Glutamatergic neuron (in vitro differentiated cells): ENCODE results near the gene PLD6. TPM values are rescaled to one million over a fixed set of nuclear protein-coding genes. Genes with fewer than 3 reads are reported as not detected.

Source experiments
- DNase-seq: peaks from one replicate; pipeline ENCODE4 v3.0.0; 2022
- H3K27ac Mint-ChIP-seq: one replicate; pipeline ENCODE4 v1.8.0; 2020; ENCODE audit warnings: mild to moderate bottlenecking, mixed read lengths, inconsistent platforms; ENCODE audit not compliant: unreplicated experiment
- H3K27me3 Mint-ChIP-seq: one replicate; pipeline ENCODE4 v1.8.0; 2020; ENCODE audit warnings: mild to moderate bottlenecking, moderate library complexity, mixed read lengths, inconsistent platforms; ENCODE audit not compliant: unreplicated experiment
- H3K36me3 Mint-ChIP-seq: one replicate; pipeline ENCODE4 v1.8.0; 2020; ENCODE audit warnings: mild to moderate bottlenecking, mixed read lengths, inconsistent platforms; ENCODE audit not compliant: unreplicated experiment
- H3K4me1 Mint-ChIP-seq: one replicate; pipeline ENCODE4 v1.8.0; 2020; ENCODE audit warnings: mild to moderate bottlenecking, low read depth, mixed read lengths, inconsistent platforms; ENCODE audit not compliant: unreplicated experiment
- H3K4me3 Mint-ChIP-seq: one replicate; pipeline ENCODE4 v1.8.0; 2020; ENCODE audit warnings: mild to moderate bottlenecking, mixed read lengths, inconsistent platforms; ENCODE audit not compliant: unreplicated experiment
- H3K9me3 Mint-ChIP-seq: one replicate; pipeline ENCODE4 v1.8.0; 2020; ENCODE audit warnings: mild to moderate bottlenecking, moderate library complexity, mixed read lengths, inconsistent platforms; ENCODE audit not compliant: unreplicated experiment
- total RNA-seq: library from RNA; stranded (reverse); fragmentation: NEBNext Ultra II Directional; extraction: Animal tissue kit (Norgen Biotek cat#: 25700); gene quantifications from one replicate; pipeline ENCODE4 v1.2.1, GENCODE V29; 2021; ENCODE audit not compliant: unreplicated experiment
- TF ChIP-seq, protein P1 (sequence below): fragments of 200-600 bp; sonication (generic); IDR thresholded peaks from one replicate; pipeline ENCODE4 v1.5.0; 2021; ENCODE audit not compliant: partially characterized antibody, unreplicated experiment

The PLD6 gene
- total RNA-seq, 1 donor from 2014 or later: 1.1 TPM

- Mint-ChIP-seq H3K27ac (no peak overlapping the region), H3K4me3 (no peak overlapping the region), H3K36me3 (peaks cover 13% of the 10 kb centered on the region), H3K9me3 (peaks cover 22% of the 10 kb centered on the region), H3K27me3 (peaks cover 17% of the 10 kb centered on the region), H3K4me1 (peaks cover 18% of the 10 kb centered on the region)
- DNase-seq: no peak
- TF ChIP-seq, protein P1, sequence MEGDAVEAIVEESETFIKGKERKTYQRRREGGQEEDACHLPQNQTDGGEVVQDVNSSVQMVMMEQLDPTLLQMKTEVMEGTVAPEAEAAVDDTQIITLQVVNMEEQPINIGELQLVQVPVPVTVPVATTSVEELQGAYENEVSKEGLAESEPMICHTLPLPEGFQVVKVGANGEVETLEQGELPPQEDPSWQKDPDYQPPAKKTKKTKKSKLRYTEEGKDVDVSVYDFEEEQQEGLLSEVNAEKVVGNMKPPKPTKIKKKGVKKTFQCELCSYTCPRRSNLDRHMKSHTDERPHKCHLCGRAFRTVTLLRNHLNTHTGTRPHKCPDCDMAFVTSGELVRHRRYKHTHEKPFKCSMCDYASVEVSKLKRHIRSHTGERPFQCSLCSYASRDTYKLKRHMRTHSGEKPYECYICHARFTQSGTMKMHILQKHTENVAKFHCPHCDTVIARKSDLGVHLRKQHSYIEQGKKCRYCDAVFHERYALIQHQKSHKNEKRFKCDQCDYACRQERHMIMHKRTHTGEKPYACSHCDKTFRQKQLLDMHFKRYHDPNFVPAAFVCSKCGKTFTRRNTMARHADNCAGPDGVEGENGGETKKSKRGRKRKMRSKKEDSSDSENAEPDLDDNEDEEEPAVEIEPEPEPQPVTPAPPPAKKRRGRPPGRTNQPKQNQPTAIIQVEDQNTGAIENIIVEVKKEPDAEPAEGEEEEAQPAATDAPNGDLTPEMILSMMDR: no peak
Observed at GRCh38 chr17:17175917-17176316, 30.2 kb downstream of the PLD6 start.

- no peak for DNase-seq
- Mint-ChIP-seq H3K4me1 (peaks cover 13% of the 10 kb centered on the region), H3K36me3 (peaks cover 9% of the 10 kb centered on the region), H3K27ac (no peak overlapping the region), H3K27me3 (peaks cover 15% of the 10 kb centered on the region), H3K9me3 (peaks cover 20% of the 10 kb centered on the region), H3K4me3 (no peak overlapping the region)
- TF ChIP-seq, protein P1: no peak
Observed at GRCh38 chr17:17175340-17175739, 30.8 kb downstream of the PLD6 start.

DNA sequence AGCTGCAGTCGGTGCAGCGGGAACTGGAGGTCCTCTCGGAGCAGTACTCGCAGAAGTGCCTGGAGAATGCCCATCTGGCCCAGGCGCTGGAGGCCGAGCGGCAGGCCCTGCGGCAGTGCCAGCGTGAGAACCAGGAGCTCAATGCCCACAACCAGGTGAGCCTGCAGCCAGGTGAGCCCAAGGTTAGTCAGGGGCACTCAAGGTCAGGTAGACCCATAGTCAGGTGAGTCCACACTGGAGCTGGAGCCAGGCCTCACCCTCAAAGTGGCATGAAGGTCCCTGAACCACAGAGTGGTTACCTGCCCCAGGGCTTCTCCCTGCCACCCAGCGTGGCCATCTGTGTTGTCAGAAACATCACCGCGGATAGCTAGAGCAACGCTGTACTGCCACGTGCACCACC is 32.2 kb downstream of the PLD6 start:
- Mint-ChIP-seq H3K4me3 (no peak overlapping the region), H3K9me3 (peaks cover 24% of the 10 kb centered on the region), H3K36me3 (peaks cover 9% of the 10 kb centered on the region), H3K4me1 (peaks cover 20% of the 10 kb centered on the region), H3K27ac (no peak overlapping the region), H3K27me3 (peaks cover 12% of the 10 kb centered on the region)
- TF ChIP-seq, protein P1: no peak
- DNase-seq: no peak

- TF ChIP-seq, protein P1: no peak
- Mint-ChIP-seq H3K9me3 (peaks cover 27% of the 10 kb centered on the region), H3K27ac (peak overlapping the region; percentile 55), H3K36me3 (peaks cover 9% of the 10 kb centered on the region), H3K4me1 (peaks cover 20% of the 10 kb centered on the region), H3K27me3 (peaks cover 18% of the 10 kb centered on the region), H3K4me3 (no peak overlapping the region)
- no peak for DNase-seq
Observed at GRCh38 chr17:17172990-17173389, 33.1 kb downstream of the PLD6 start.

DNA sequence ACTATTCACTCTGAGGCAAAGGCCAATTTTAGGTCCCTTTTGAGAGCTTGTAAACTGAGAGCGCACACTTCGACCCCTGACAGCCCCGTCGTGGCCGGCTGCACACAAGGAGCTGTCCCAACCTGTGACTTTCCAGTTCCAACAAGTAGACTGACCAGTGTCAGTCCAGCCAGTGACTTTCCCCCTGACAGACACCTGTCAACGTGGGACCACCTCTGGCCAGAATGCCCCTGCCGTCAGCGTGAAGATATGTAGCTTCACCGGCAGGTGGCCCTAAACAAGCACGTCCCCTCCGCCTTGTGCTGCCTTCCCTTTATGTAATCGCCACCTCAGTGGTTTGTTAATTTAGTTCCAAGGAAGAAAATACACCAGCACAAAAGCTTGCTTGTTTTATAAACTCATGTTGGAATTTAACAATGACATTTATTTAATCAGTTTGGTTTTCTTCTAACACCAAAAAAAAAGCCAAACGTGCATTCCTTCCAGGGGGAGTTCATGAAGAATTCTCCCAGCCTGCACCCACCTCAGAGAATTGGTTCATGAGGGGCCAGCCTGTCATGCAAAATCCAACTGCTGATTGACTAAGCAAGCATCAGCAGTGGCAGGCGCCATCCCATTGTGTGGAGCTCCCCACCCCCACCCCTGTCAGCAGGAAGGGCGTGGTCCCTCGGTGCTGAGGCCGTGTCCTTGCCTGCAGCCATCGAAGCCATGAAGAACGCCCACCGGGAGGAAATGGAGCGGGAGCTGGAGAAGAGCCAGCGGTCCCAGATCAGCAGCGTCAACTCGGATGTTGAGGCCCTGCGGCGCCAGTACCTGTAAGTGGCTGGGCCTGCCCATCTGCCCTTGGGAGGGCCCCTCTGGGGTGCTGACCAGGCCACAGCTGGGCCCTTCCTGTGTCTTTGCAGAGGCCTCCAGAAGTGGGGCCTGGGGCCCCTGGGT is 33.9 kb downstream of the PLD6 start:
- Mint-ChIP-seq H3K9me3 (peaks cover 27% of the 10 kb centered on the region), H3K27ac (peak overlapping the region; percentile 85), H3K4me3 (no peak overlapping the region), H3K36me3 (peaks cover 9% of the 10 kb centered on the region), H3K4me1 (peaks cover 20% of the 10 kb centered on the region), H3K27me3 (peaks cover 18% of the 10 kb centered on the region)
- TF ChIP-seq, protein P1: no peak
- DNase-seq: peak; percentile 53
